Thymus (tissue), 11 donors: ENCODE data around the gene PAQR9. TPM values are rescaled to one million over a fixed set of nuclear protein-coding genes. Genes with fewer than 3 reads are reported as not detected.

Source experiments
- DNase-seq, 9 donors: peaks; one replicate each; pipeline ENCODE4 v3.0.0-alpha.2; 2013; ENCODE audit warnings: low spot score in 9 of 9, low read depth in 6 of 9, missing footprints in 1 of 9
- H3K27ac ChIP-seq, 2 donors: one replicate each; pipeline ENCODE4 v1.5.1; 2013; ENCODE audit warnings: control low read depth in 1 of 2, low read depth in 1 of 2, low read length in 1 of 2, mild to moderate bottlenecking in 1 of 2, moderate library complexity in 1 of 2
- H3K27me3 ChIP-seq, 2 donors: one replicate each; pipeline ENCODE4 v1.5.1; 2013; ENCODE audit warnings: low read length in 1 of 2; ENCODE audit not compliant: control insufficient read depth in 2 of 2, insufficient read depth in 1 of 2
- H3K36me3 ChIP-seq, 2 donors: one replicate each; pipeline ENCODE4 v1.5.1; 2013; ENCODE audit warnings: low read length in 1 of 2, mild to moderate bottlenecking in 1 of 2, moderate library complexity in 1 of 2; ENCODE audit not compliant: control insufficient read depth in 2 of 2, insufficient read depth in 2 of 2
- H3K4me1 ChIP-seq, 2 donors: one replicate each; pipeline ENCODE4 v1.5.1; 2013; ENCODE audit warnings: low read length in 2 of 2; ENCODE audit not compliant: control insufficient read depth in 2 of 2, insufficient read depth in 2 of 2
- H3K4me3 ChIP-seq, 2 donors: one replicate each; pipeline ENCODE4 v1.5.1; 2013; ENCODE audit warnings: low read length in 2 of 2, control low read depth in 1 of 2, mild to moderate bottlenecking in 1 of 2
- H3K9me3 ChIP-seq, 2 donors: one replicate each; pipeline ENCODE4 v1.5.1; 2013; ENCODE audit warnings: low read length in 1 of 2, mild to moderate bottlenecking in 1 of 2; ENCODE audit not compliant: control insufficient read depth in 2 of 2, insufficient read depth in 1 of 2
- WGBS: extraction: QIAGEN DNeasy Blood & Tissue Kit; methylation state at CpG from one replicate; pipeline ENCODE4 v1.1.7; 2013; 5-methylcytosine and 5-hydroxymethylcytosine counted together
- polyA plus RNA-seq: library from polyadenylated mRNA; stranded (reverse); fragments of 200-250 nt; gene quantifications from one replicate; pipeline ENCODE4 v1.2.3, GENCODE V29; 2013
- total RNA-seq: library from RNA; stranded (reverse); fragments of 120-200 nt; gene quantifications from one replicate; pipeline ENCODE4 v1.2.4, GENCODE V29; 2013
- donor health status: healthy.

Gene PAQR9
- total and polyA plus RNA-seq, 2 donors, result 0.02 to 0.05 TPM

GRCh38 chr3:142987080-142987700, 23.7 kb upstream of the PAQR9 start:
- Histone ChIP-seq H3K4me3 (no peak overlapping the region), H3K27me3 (peaks cover 0 to 8% of the 10 kb centered on the region in 2 donors), H3K9me3 (no peaks in the 10 kb centered on the region), H3K36me3 (no peaks in the 10 kb centered on the region), H3K4me1 (no peaks in the 10 kb centered on the region), H3K27ac (no peak overlapping the region)
- WGBS, result 88% methylated on average over 5 of the region's 5 CpGs
- peak in 2 of 9 donors; percentile 35 to 59 for DNase-seq

GRCh38 chr3:142984255-142984654, 20.8 kb upstream of the PAQR9 start:
- peaks cover 0 to 9% of the 10 kb centered on the region in 2 donors for H3K27me3 ChIP-seq
- no peak overlapping the region for H3K27ac ChIP-seq
- 98% methylated on average over 3 of the region's 3 CpGs for WGBS
- H3K4me3 ChIP-seq, result no peak overlapping the region
- no peak for DNase-seq
- no peaks in the 10 kb centered on the region for H3K36me3 ChIP-seq
- no peaks in the 10 kb centered on the region for H3K9me3 ChIP-seq
- H3K4me1 ChIP-seq, result no peaks in the 10 kb centered on the region

GRCh38 chr3:142983318-142983717, 19.8 kb upstream of the PAQR9 start:
- Histone ChIP-seq H3K27me3 (peaks cover 0 to 9% of the 10 kb centered on the region in 2 donors), H3K36me3 (no peaks in the 10 kb centered on the region), H3K27ac (no peak overlapping the region), H3K4me1 (no peaks in the 10 kb centered on the region), H3K4me3 (no peak overlapping the region), H3K9me3 (no peaks in the 10 kb centered on the region)
- WGBS, result 95% methylated on average over 2 of the region's 2 CpGs
- no peak for DNase-seq

DNA sequence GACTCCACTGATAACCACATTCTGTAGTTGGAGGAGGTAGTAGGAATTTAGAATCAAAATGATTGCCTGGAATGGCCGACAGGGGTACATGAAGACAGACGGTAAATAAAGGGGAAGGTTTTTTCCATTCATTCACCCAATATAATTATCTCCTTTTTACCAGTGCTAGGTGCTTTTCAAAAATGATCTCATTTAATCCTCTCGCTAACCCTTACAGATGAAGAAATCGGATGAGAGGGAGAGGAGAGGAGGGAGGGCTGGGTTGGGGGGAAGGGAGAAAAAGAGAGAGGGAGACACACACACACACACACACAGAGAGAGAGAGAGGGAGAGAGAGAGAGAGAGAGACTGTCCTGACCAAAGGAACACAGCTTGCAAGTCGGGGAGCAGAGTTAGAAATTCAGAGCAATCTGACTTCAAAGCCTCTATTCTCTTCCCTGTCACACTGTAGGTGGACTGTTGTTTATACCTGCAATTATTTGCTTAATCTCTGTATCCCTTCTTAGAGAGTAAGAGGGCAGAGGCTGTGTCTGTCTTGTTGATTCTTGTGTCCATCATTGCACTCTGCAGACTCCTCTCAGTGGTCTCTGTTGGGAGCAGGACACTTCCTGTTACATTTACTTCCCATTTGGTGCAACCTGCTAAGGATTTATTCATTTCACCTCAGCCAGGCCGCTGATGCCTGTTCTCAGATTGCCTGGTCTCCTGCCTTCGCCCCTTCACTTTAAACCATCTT, 18.7 kb upstream of the PAQR9 start:
- H3K9me3 ChIP-seq, result no peaks in the 10 kb centered on the region
- H3K4me3 ChIP-seq, result no peak overlapping the region
- no peaks in the 10 kb centered on the region for H3K4me1 ChIP-seq
- DNase-seq, result no peak
- no peaks in the 10 kb centered on the region for H3K36me3 ChIP-seq
- peaks cover 0 to 9% of the 10 kb centered on the region in 2 donors for H3K27me3 ChIP-seq
- no peak overlapping the region for H3K27ac ChIP-seq
- 89% methylated on average over 7 of the region's 7 CpGs for WGBS

DNA sequence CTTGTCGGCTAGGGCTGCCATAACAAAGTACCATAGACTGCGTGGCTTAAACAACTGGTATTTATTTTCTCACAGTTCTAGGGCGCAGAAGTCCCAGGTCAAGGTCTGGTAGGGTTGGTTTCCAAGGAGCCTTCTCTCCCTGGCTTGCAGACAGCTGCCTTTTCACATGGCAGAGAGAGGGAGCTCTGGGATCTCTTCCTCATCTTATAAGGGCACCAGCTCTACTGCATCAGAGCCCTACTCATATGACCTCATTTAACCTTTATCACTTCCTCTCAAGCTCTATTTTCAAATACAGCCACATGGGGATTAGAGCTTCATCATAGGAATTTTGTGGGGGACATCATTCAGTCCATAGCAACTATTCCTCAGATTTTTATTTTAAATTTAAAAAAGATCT, 17.6 kb upstream of the PAQR9 start:
- WGBS, result 63% methylated on average over 3 of the region's 3 CpGs
- Histone ChIP-seq H3K9me3 (no peaks in the 10 kb centered on the region), H3K27me3 (peaks cover 0 to 9% of the 10 kb centered on the region in 2 donors), H3K4me3 (no peak overlapping the region), H3K36me3 (no peaks in the 10 kb centered on the region), H3K4me1 (no peaks in the 10 kb centered on the region), H3K27ac (no peak overlapping the region)
- no peak for DNase-seq

- no peak for DNase-seq
- H3K4me1 ChIP-seq, result no peaks in the 10 kb centered on the region
- 97% methylated on average over 1 of the region's 1 CpG for WGBS
These were observed 13.9 kb upstream of the PAQR9 start for GRCh38 chr3:142977399-142977728.

DNA sequence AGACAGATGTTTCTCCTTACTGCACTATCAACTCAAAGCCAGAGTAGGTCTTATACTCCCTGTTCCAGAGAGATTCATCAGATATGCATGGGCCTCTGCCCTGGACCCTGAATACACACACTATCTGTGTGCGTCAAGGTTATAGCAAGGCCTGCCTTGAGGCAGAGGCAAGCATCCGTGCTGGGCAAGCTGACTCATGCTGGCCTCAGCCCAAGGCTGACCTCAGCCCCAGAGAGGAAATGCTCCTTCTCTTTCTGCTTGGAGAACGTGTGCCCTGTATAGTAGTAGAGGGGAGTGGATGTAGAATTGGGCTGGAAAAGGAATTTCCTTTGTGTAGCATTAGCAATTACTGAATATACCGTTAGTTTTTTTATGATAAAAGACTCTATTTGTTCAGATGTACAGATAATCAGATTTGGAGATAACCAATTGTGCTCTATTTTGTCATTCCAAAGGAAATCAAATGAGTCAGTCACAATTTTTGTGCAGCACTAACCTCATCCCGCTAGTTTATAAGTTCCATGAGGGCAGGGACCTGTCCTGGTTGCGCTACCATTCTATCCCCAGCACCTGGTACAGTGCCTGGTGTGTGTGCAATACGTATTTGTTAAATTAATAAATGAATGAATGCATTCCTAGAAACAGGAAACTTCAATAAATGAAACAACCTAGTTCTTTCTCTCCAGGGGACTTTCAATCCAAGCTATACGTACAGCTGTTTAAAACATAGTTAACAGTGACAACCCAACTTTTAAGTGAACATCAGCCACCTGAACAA, 13.3 kb upstream of the PAQR9 start:
- no peaks in the 10 kb centered on the region for H3K9me3 ChIP-seq
- no peaks in the 10 kb centered on the region for H3K36me3 ChIP-seq
- no peak for DNase-seq
- no peak overlapping the region for H3K4me3 ChIP-seq
- H3K27me3 ChIP-seq, result peaks cover 0 to 8% of the 10 kb centered on the region in 2 donors
- no peaks in the 10 kb centered on the region for H3K4me1 ChIP-seq
- H3K27ac ChIP-seq, result no peak overlapping the region
- WGBS, result 76% methylated on average over 8 of the region's 8 CpGs

More at GRCh38 chr3:142977399-142977728, 13.9 kb upstream of the PAQR9 start:
- Histone ChIP-seq H3K4me3 (no peak overlapping the region), H3K27ac (no peak overlapping the region), H3K36me3 (no peaks in the 10 kb centered on the region), H3K9me3 (no peaks in the 10 kb centered on the region), H3K27me3 (peaks cover 0 to 7% of the 10 kb centered on the region in 2 donors)

GRCh38 chr3:142975316-142975995, 12.0 kb upstream of the PAQR9 start:
- no peaks in the 10 kb centered on the region for H3K9me3 ChIP-seq
- H3K36me3 ChIP-seq, result no peaks in the 10 kb centered on the region
- peaks cover 0 to 16% of the 10 kb centered on the region in 2 donors for H3K27me3 ChIP-seq
- no peaks in the 10 kb centered on the region for H3K4me1 ChIP-seq
- H3K27ac ChIP-seq, result no peak overlapping the region
- H3K4me3 ChIP-seq, result no peak overlapping the region
- WGBS, result 97% methylated on average over 4 of the region's 4 CpGs
- no peak for DNase-seq
